BJ (cell line): ENCODE results near the gene RABEPK. TPM values are rescaled to one million over a fixed set of nuclear protein-coding genes. Genes with fewer than 3 reads are reported as not detected.
"Not testable (repeated sequence)": the region's sequence is repeated elsewhere in the genome, so short reads cannot be mapped to it uniquely, and the experiment has no call there.

Experiments
- CTCF ChIA-PET: fragments of 350-600 bp; formaldehyde crosslinking; extraction: SDS; loops from one replicate; lab custom pipeline; 2021; ENCODE audit warnings: antibody characterized with exemption, inconsistent platforms; lab: Yijun Ruan, JAX
- POLR2A ChIA-PET: fragments of 300-600 bp; sonication (Branson Sonifier 250); formaldehyde crosslinking; extraction: SDS; loops from one replicate; lab custom pipeline; 2021; ENCODE audit warnings: antibody characterized with exemption; lab: Charles Lee
- DNase-seq: peaks from one replicate; pipeline ENCODE4 v3.0.0-alpha.2; 2011; ENCODE audit warnings: low read depth
- H3K27me3 ChIP-seq: 2 replicates; pipeline ENCODE4 v1.6.0; 2011; ENCODE audit warnings: low read length; ENCODE audit not compliant: control insufficient read depth, insufficient read depth
- H3K36me3 ChIP-seq: 2 replicates; pipeline ENCODE4 v1.5.1; 2011; ENCODE audit warnings: low read length; ENCODE audit not compliant: control insufficient read depth, insufficient read depth
- H3K4me3 ChIP-seq: 2 replicates; pipeline ENCODE4 v1.5.1; 2011; ENCODE audit warnings: low read depth, mild to moderate bottlenecking, control low read depth, low read length
- polyA plus RNA-seq: library from polyadenylated mRNA; depleted of rRNA; stranded (reverse); fragments of >200 nt; gene quantifications from 2 replicates; pipeline ENCODE4 v1.2.3, GENCODE V29; 2011
- TF ChIP-seq, protein P1 (sequence below): IDR thresholded peaks from 2 replicates; pipeline ENCODE4 v1.5.1; 2011; ENCODE audit warnings: low read depth, mild to moderate bottlenecking, control low read depth, inconsistent platforms, low read length, moderate library complexity; ENCODE audit not compliant: insufficient read depth

Gene RABEPK
- polyA plus RNA-seq, 1 experiment = 53.6 TPM

- ChIA-PET POLR2A (no interaction called here), CTCF (no interaction called here)
These were observed 17.3 kb upstream of the RABEPK start for GRCh38 chr9:125183054-125183453.

DNA sequence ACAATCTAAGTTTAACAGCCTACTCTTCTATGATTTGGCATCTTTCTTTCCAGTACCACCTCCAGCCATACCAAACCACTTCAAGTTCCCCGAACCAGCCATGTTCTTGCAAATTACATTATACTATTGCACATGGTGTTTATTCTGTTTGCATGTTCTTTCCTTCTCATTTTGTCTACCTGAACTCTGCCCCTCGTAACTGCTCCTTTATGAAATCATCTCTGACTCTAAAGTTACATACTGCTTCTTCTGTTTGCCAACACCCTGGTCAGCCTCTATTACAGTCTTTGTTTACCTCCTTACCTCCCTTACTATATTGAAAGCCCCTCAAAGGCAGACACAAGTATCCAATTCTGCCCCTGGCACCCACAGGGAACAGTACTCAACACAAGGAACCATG lies 16.8 kb upstream of the RABEPK start:
- no peaks in the 10 kb centered on the region for H3K36me3 ChIP-seq

More at GRCh38 chr9:125183054-125183453, 17.3 kb upstream of the RABEPK start:
- Histone ChIP-seq H3K4me3 (no peak overlapping the region), H3K27me3 (no peaks in the 10 kb centered on the region), H3K36me3 (no peaks in the 10 kb centered on the region)
- TF ChIP-seq, protein P1, sequence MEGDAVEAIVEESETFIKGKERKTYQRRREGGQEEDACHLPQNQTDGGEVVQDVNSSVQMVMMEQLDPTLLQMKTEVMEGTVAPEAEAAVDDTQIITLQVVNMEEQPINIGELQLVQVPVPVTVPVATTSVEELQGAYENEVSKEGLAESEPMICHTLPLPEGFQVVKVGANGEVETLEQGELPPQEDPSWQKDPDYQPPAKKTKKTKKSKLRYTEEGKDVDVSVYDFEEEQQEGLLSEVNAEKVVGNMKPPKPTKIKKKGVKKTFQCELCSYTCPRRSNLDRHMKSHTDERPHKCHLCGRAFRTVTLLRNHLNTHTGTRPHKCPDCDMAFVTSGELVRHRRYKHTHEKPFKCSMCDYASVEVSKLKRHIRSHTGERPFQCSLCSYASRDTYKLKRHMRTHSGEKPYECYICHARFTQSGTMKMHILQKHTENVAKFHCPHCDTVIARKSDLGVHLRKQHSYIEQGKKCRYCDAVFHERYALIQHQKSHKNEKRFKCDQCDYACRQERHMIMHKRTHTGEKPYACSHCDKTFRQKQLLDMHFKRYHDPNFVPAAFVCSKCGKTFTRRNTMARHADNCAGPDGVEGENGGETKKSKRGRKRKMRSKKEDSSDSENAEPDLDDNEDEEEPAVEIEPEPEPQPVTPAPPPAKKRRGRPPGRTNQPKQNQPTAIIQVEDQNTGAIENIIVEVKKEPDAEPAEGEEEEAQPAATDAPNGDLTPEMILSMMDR = no peak
- DNase-seq = no peak

DNA sequence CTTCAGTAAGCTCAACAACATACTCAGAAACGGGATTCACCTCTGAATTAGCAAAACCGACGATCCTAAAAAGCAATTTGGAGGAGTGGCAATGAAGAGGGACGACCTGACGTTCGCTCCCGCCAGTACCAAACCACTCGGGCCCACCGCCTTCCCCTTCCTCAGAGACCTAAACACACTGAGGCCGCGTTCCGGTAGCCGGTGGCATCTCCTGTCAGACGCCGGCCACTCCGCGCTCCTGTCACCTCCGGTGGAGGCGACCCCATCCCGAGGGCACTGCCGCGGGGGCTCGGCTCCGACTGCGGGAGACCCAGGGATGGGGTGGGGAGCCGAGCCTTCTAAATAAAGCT lies 11.4 kb upstream of the RABEPK start:
- Histone ChIP-seq H3K36me3 (no peaks in the 10 kb centered on the region), H3K27me3 (no peaks in the 10 kb centered on the region), H3K4me3 (peak overlapping the region; percentile 100)
- ChIA-PET POLR2A (no interaction called here), CTCF (no interaction called here)
- DNase-seq = no peak
- TF ChIP-seq, protein P1 = no peak

More for the DNA sequence above, 16.8 kb upstream of the RABEPK start:
- DNase-seq = no peak
- Histone ChIP-seq H3K27me3 (no peaks in the 10 kb centered on the region), H3K4me3 (no peak overlapping the region)
- ChIA-PET CTCF (no interaction called here), POLR2A (interaction anchor here (0.7 kb wide), 1 partner anchor 143 kb away, joined by 8 read pairs; no protein-coding TSS in a partner anchor)
- TF ChIP-seq, protein P1 = no peak

DNA sequence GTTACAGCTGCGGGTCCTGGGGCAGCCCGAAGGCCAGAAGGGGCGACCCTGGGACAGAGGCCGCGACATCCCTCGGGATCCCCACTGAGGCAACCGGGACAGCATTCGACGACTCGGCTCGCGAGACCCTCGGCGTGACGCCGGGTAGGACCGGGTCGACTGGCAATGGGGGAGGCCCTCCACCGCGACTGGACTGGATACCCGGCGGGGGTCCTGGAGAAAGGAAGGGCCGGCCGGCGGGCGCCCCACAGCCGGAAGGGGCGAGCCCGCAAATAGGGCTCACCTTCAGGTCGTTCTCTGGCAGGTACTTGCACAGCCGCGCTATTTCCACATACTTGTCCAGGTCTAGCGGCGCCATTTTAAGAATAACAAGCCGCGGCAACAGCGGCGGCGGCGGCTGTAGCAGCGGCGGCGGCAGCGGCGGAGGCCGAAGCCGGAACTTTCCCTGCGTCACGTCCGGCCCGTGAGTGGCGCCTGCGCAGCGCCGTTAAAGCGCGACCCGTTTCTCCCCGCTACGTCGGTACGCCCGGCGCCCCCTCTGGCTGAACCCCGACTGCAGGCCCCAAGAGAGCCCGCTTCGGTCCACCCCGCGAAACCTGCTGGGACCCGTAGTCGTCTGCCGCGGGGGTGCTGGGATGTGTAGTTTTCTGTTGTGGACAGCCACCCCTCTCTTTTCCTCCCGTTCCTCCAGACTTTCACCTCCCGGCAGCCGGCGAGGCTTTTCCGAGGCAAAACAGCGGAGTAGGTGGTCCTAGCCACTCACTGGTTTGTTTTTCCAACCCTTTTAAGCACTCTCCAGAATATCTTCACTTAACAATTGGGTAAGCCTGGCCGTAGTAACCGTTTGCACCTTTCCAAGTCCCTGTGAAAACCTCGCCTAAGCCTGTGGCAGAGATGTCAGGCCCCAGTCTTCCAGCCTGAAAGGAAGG lies 10.7 kb upstream of the RABEPK start, which contains the start of gene PPP6C:
PPP6C (minus strand) TSS at position 443 of the 929 bp plus-strand sequence; CDS start at position 358, 85 bp downstream.
- POLR2A ChIA-PET = no interaction called here
- peak; percentile 76 for DNase-seq
- no peaks in the 10 kb centered on the region for H3K27me3 ChIP-seq
- peak within 1 kb of the TSS; percentile 100 for H3K4me3 ChIP-seq
- CTCF ChIA-PET = no interaction called here
- TF ChIP-seq, protein P1 = peak; percentile 80
- no peaks in the 10 kb centered on the region for H3K36me3 ChIP-seq

GRCh38 chr9:125190361-125190801 lies 10.0 kb upstream of the RABEPK start:
- POLR2A ChIA-PET = interaction anchor here (0.6 kb wide), 1 partner anchor 10 kb away, joined by 4 read pairs; the partner anchor contains the start of gene RABEPK
- no peak for DNase-seq

DNA sequence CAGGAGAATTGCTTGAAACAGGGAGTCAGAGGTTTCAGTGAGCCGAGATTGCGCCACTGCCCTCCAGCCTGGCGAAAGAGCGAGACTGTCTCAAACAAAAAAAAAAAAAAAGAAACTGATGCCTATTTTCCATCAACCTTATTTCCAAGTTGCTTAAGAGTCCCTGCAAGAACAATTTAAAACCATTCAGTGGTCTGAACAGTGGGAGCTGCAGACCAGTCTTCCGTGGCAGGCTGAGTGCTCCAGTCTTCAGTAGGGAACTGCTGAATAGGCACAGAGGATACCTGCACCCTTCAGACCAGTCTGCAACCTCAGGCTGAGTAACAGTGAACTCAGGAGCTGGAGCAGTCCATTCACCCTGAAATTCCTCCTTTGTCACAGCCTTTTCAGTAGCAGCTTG lies 5.9 kb upstream of the RABEPK start:
- POLR2A ChIA-PET, H3K27me3 ChIP-seq, DNase-seq, CTCF ChIA-PET, H3K4me3 ChIP-seq, H3K36me3 ChIP-seq: not testable (repeated sequence)

More at GRCh38 chr9:125190361-125190801, 10.0 kb upstream of the RABEPK start:
- Histone ChIP-seq H3K36me3 (no peaks in the 10 kb centered on the region), H3K4me3 (peak overlapping the region; percentile 100), H3K27me3 (no peaks in the 10 kb centered on the region; the same call in 1 of the 2 replicates)
- TF ChIP-seq, protein P1 = no peak
- CTCF ChIA-PET = interaction anchor here (0.8 kb wide), 1 partner anchor 9 kb away, joined by 3 read pairs; no protein-coding TSS in a partner anchor

DNA sequence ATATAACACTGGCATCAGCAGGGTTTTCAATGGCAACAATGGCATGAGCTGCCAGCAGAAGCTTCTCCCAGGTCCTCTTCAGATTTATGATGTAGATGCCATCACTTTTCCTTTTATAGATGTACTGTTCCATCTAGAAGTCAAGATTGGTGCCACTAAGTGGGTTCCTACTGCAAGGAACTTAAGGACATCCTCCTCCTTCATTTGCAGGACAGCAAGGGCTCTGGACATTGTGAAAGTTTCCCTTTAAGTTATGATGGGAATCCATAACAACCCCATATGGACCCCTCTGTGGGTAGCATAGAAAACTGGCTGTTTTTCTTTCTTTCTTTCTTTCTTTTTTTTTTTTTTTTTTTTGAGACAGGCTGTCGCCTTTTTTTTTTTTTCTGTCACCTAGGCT lies 4.8 kb upstream of the RABEPK start:
- H3K27me3 ChIP-seq, H3K4me3 ChIP-seq, CTCF ChIA-PET, H3K36me3 ChIP-seq, DNase-seq, POLR2A ChIA-PET: not testable (repeated sequence)
